ENCODE data around the gene RDH5.

DNA sequence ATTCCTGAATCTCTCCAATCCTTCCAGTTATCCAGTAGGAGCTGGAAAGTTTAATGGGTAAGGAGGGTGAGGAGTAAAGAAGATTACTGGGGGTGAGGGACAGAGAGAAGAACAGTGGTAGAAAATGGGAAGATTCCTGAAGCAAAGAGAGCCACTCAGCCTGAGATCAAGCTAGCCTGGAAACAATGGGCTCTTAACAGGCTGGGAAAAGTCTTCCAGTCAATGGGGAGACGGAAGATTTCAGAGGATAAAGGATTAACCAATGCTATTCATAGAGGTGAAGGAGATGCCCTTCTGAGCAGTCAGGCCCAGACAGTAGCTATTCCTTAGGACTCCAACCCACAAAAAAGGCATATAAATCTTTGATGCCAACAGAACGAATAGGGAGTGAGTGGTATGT, 37.5 kb downstream of the RDH5 start:
- TF ChIP-seq POLR2A (IDR thresholded peaks at IDR 0.05; ENCODE audit: low read depth, low read length), result no peak
- no peak for TF ChIP-seq POLR2AphosphoS5 (IDR thresholded peaks at IDR 0.05; ENCODE audit: low read depth, low read length)
- no peak for TF ChIP-seq POU2F2 (IDR thresholded peaks at IDR 0.05; ENCODE audit: low read depth, low read length)
- TF ChIP-seq PAX5 (IDR thresholded peaks at IDR 0.05; ENCODE audit: insufficient read depth, low read length, severe bottlenecking), result no peak
- TF ChIP-seq SPI1 (IDR thresholded peaks at IDR 0.05; ENCODE audit: low read depth, low read length), result no peak
